Natural killer cell (primary cell): ENCODE data around the gene MYBPH. TPM values are rescaled to one million over a fixed set of nuclear protein-coding genes. Genes with fewer than 3 reads are reported as not detected.

Experiments
- ATAC-seq, 3 donors: fragments of 150-1000 bp in 2 of 3; fragments of 200-7000 bp in 1 of 3; cut with Tn5 transposase; 1 replicate in 1 of 3; 2 replicates in 2 of 3; pipeline ENCODE4 v1.10.0; 2021; ENCODE audit warnings: mild to moderate bottlenecking in 2 of 3, moderate library complexity in 2 of 3
- DNase-seq, 2 donors: peaks; one replicate each; pipeline versions ENCODE4 v3.0.0 to v3.0.0-alpha.2; 2013 to 2021; ENCODE audit warnings: mixed read lengths in 1 of 2
- H3K27ac ChIP-seq: one replicate; pipeline ENCODE4 v1.5.1; 2013; ENCODE audit warnings: mild to moderate bottlenecking, low read length
- H3K27me3 ChIP-seq: one replicate; pipeline ENCODE4 v1.6.1; 2013; ENCODE audit warnings: low read length; ENCODE audit not compliant: control insufficient read depth, insufficient read depth
- H3K36me3 ChIP-seq: one replicate; pipeline ENCODE4 v1.6.1; 2013; ENCODE audit warnings: low read length; ENCODE audit not compliant: control insufficient read depth, insufficient read depth
- H3K4me1 ChIP-seq: one replicate; pipeline ENCODE4 v1.6.1; 2013; ENCODE audit warnings: low read length; ENCODE audit not compliant: control insufficient read depth, insufficient read depth
- H3K4me3 ChIP-seq: one replicate; pipeline ENCODE4 v1.5.1; 2013; ENCODE audit warnings: low read length
- H3K9me3 ChIP-seq: one replicate; pipeline ENCODE4 v1.6.1; 2013; ENCODE audit warnings: low read length; ENCODE audit not compliant: control insufficient read depth, insufficient read depth
- H3K27ac Mint-ChIP-seq, 2 donors: one replicate each; pipeline ENCODE4 v1.8.0; 2022; ENCODE audit warnings: mild to moderate bottlenecking in 2 of 2, mixed read lengths in 2 of 2, moderate library complexity in 1 of 2
- H3K27me3 Mint-ChIP-seq, 2 donors: one replicate each; pipeline ENCODE4 v1.8.0; 2022; ENCODE audit warnings: low read depth in 2 of 2, mixed read lengths in 2 of 2
- H3K36me3 Mint-ChIP-seq: one replicate; pipeline ENCODE4 v1.8.0; 2022; ENCODE audit warnings: mixed read lengths
- H3K4me1 Mint-ChIP-seq, 2 donors: one replicate each; pipeline ENCODE4 v1.8.0; 2022; ENCODE audit warnings: mixed read lengths in 2 of 2
- H3K4me3 Mint-ChIP-seq: one replicate; pipeline ENCODE4 v1.8.0; 2022; ENCODE audit warnings: mild to moderate bottlenecking, moderate library complexity, mixed read lengths
- H3K9me3 Mint-ChIP-seq, 2 donors: one replicate each; pipeline ENCODE4 v1.8.0; 2022; ENCODE audit warnings: mixed read lengths in 2 of 2
- CTCF ChIP-seq: fragments of 200-600 bp; IDR thresholded peaks from one replicate; pipeline ENCODE4 v1.8.0; 2022; ENCODE audit warnings: antibody characterized with exemption
- WGBS: methylation state at CpG from one replicate; pipeline ENCODE4 v1.1.7; 2013; ENCODE audit warnings: missing lambda C conversion rate; ENCODE audit not compliant: insufficient coverage; 5-methylcytosine and 5-hydroxymethylcytosine counted together
- intact Hi-C: fragments of 100-400 bp; cut with micrococcal nuclease; formaldehyde crosslinking; loops from one replicate; pipeline ENCODE4 v1.14.2; 2022
- total RNA-seq, 4 donors: library from RNA; stranded (reverse); fragments of 120-200 nt in 1 of 4; gene quantifications; one replicate each; pipeline versions ENCODE4 v1.2.3 to v1.2.4, GENCODE V29; 2013 to 2022

Gene MYBPH
- total RNA-seq, 3 donors from 2014 or later (not counting 1 experiment from before 2014, with no cell fraction given), result not detected

- H3K36me3 ChIP-seq, result no peaks in the 10 kb centered on the region
- no peak overlapping the region for H3K4me3 ChIP-seq
- H3K4me1 ChIP-seq, result peaks cover 6% of the 10 kb centered on the region
- Mint-ChIP-seq H3K4me1 (peaks cover 0 to 4% of the 10 kb centered on the region in 2 donors), H3K27me3 (no peaks in the 10 kb centered on the region), H3K36me3 (no peaks in the 10 kb centered on the region), H3K4me3 (no peak overlapping the region), H3K27ac (no peak overlapping the region), H3K9me3 (no peaks in the 10 kb centered on the region)
- 56% methylated on average over 8 of the region's 8 CpGs for WGBS
- ATAC-seq, result peak in 2 of 3 donors; percentile 34 to 61
- no peaks in the 10 kb centered on the region for H3K27me3 ChIP-seq
- H3K9me3 ChIP-seq, result no peaks in the 10 kb centered on the region
- peak; percentile 65 for TF ChIP-seq CTCF
- DNase-seq, result peak in 1 of 2 donors; percentile 63
- no peak overlapping the region for H3K27ac ChIP-seq
- intact Hi-C loops, result no loop called here
Observed at GRCh38 chr1:203172184-203173010, 3.2 kb downstream of the MYBPH start.

GRCh38 chr1:203171341-203172183 lies 4.1 kb downstream of the MYBPH start:
- Histone ChIP-seq H3K9me3 (no peaks in the 10 kb centered on the region), H3K27ac (no peak overlapping the region), H3K27me3 (no peaks in the 10 kb centered on the region), H3K36me3 (no peaks in the 10 kb centered on the region), H3K4me3 (no peak overlapping the region), H3K4me1 (peaks cover 6% of the 10 kb centered on the region)
- Mint-ChIP-seq H3K27ac (no peak overlapping the region), H3K36me3 (no peaks in the 10 kb centered on the region), H3K27me3 (no peaks in the 10 kb centered on the region), H3K4me1 (peaks cover 0 to 9% of the 10 kb centered on the region in 2 donors), H3K9me3 (no peaks in the 10 kb centered on the region), H3K4me3 (no peak overlapping the region)
- TF ChIP-seq CTCF, result no peak
- WGBS, result 90% methylated on average over 22 of the region's 22 CpGs
- DNase-seq, result no peak
- ATAC-seq, result no peak
- intact Hi-C loops, result no loop called here

GRCh38 chr1:203170625-203171330 lies 4.8 kb downstream of the MYBPH start:
- WGBS, result 66% methylated on average over 8 of the region's 8 CpGs
- DNase-seq, result no peak

More at GRCh38 chr1:203170625-203171330, 4.8 kb downstream of the MYBPH start:
- H3K27ac ChIP-seq, result no peak overlapping the region
- ATAC-seq, result no peak
- H3K4me3 ChIP-seq, result no peak overlapping the region
- H3K36me3 ChIP-seq, result no peaks in the 10 kb centered on the region
- H3K9me3 Mint-ChIP-seq, result no peaks in the 10 kb centered on the region
- intact Hi-C loops, result no loop called here
- H3K27ac Mint-ChIP-seq, result no peak overlapping the region
- H3K4me3 Mint-ChIP-seq, result no peak overlapping the region
- no peaks in the 10 kb centered on the region for H3K4me1 ChIP-seq
- no peaks in the 10 kb centered on the region for H3K27me3 Mint-ChIP-seq
- H3K36me3 Mint-ChIP-seq, result no peaks in the 10 kb centered on the region
- no peak for TF ChIP-seq CTCF
- peaks cover 0 to 15% of the 10 kb centered on the region in 2 donors for H3K4me1 Mint-ChIP-seq
- H3K9me3 ChIP-seq, result no peaks in the 10 kb centered on the region
- no peaks in the 10 kb centered on the region for H3K27me3 ChIP-seq
